Subcutaneous adipose tissue (tissue), 4 donors: ENCODE data around the gene SLC28A3. TPM values are rescaled to one million over a fixed set of nuclear protein-coding genes. Genes with fewer than 3 reads are reported as not detected.

Experiments used
- CTCF ChIP-seq: fragments of 450-650 bp; IDR thresholded peaks from one replicate; pipeline ENCODE4 v1.5.1; 2016; ENCODE audit warnings: low read depth, mild to moderate bottlenecking, control low read depth, antibody characterized with exemption, moderate library complexity
- total RNA-seq, 4 donors: library from RNA; depleted of rRNA; stranded (reverse); fragments of >200 nt; gene quantifications; one replicate each; pipeline ENCODE4 v1.1.0, GENCODE V29; 2016

SLC28A3 gene
- total RNA-seq, 4 donors from 2014 or later: 0.16 to 3.2 (median 0.22) TPM; not detected in 1

GRCh38 chr9:84314306-84314705, 26.3 kb downstream of the SLC28A3 start:
- no peak for TF ChIP-seq CTCF

DNA sequence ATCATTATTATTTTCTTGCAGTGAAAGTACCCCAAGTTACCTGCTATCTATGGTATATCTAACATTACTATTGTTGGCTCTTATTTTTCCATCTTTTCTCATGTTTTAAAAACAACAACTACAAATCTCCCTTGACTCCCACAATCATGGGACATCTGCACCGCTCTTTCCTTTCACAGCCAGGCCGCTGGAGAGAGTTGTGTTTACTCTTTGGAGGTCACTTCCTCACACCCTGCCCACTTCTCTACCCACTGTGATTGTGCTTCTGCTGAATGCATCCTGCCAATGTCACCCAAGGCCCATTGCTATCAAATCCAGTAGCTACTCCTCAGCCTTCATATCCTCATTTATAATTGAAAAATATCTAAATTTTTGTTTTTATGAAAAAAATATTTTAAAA, 29.7 kb downstream of the SLC28A3 start:
- TF ChIP-seq CTCF: no peak

GRCh38 chr9:84305497-84306131, 34.9 kb downstream of the SLC28A3 start:
- no peak for TF ChIP-seq CTCF

GRCh38 chr9:84304166-84304565, 36.4 kb downstream of the SLC28A3 start:
- no peak for TF ChIP-seq CTCF

- TF ChIP-seq CTCF: no peak
These were observed 37.5 kb downstream of the SLC28A3 start for GRCh38 chr9:84303061-84303460.

DNA sequence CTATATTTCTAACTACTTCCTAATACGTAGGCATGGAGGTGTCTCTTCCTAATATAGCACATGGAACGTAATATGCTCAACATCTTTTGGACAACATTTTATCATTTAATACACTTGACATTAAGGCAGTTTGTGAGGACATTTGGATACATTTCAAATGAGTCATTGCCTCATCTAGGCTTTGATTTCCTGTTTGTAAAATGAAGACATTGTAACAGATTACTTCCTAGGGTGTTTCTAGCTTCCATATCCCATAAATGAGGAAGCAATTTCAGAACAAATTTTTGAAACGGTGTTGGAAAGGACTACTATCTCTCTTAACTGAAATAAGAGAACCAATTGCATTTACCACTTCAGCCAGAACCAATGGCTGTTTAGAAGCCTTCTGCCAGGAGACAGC, 38.7 kb downstream of the SLC28A3 start:
- no peak for TF ChIP-seq CTCF

DNA sequence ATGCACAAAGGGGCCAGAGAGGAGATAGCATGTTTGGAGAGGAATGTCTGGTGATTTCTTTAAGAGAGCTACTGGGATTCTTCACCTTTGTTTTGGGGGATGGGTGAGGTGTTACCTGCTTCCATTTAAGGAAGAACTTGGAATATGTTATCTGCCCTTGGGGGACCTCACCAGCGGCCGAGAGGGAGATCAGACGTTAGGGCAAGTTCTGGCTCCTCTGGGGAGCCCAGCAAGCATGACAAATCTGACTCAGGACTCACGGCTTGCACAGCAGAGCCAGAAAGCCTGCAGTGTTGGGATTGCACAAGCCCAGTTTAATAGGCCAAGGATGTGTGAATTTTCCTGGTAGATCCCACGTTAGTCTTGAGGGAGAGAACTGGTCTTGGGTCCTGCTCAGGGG, 40.3 kb downstream of the SLC28A3 start:
- no peak for TF ChIP-seq CTCF
